Keratinocyte (primary cell): ENCODE results near the gene ZER1. TPM values are rescaled to one million over a fixed set of nuclear protein-coding genes. Genes with fewer than 3 reads are reported as not detected.

Experiments used
- DNase-seq: peaks from one replicate; pipeline ENCODE4 v3.0.0-alpha.2; 2011; ENCODE audit warnings: low read depth, missing footprints, low spot score
- FAIRE-seq: peaks from 2 replicates; lab custom pipeline; 2011; peaks lifted over from hg19 to GRCh38; lab: Jason Lieb, UNC
- H2AFZ ChIP-seq: 2 replicates; pipeline ENCODE4 v1.6.0; 2012; ENCODE audit warnings: low read length, control low read depth, inconsistent platforms; ENCODE audit not compliant: control insufficient read depth
- H3K27ac ChIP-seq: 2 replicates; pipeline ENCODE4 v1.5.1; 2011; ENCODE audit warnings: low read length; ENCODE audit not compliant: control insufficient read depth, insufficient read depth
- H3K27me3 ChIP-seq: 3 replicates; pipeline ENCODE4 v1.6.0; 2011; ENCODE audit warnings: low read length; ENCODE audit not compliant: control insufficient read depth, insufficient read depth; ENCODE audit errors: extremely low read depth
- H3K36me3 ChIP-seq, 2 experiments: 2 replicates in 1 of 2; 3 replicates in 1 of 2; pipeline ENCODE4 v1.5.1; 2011; ENCODE audit warnings: low read length in 2 of 2, mild to moderate bottlenecking in 1 of 2; ENCODE audit not compliant: control insufficient read depth in 2 of 2, insufficient read depth in 2 of 2; ENCODE audit errors: extremely low read depth in 1 of 2
- H3K4me1 ChIP-seq: 3 replicates; pipeline ENCODE4 v1.5.1; 2011; ENCODE audit warnings: low read length; ENCODE audit not compliant: control insufficient read depth, insufficient read depth; ENCODE audit errors: extremely low read depth
- H3K4me2 ChIP-seq: 3 replicates; pipeline ENCODE4 v1.6.0; 2011; ENCODE audit warnings: low read depth, low read length; ENCODE audit not compliant: control insufficient read depth, insufficient read depth; ENCODE audit errors: extremely low read depth
- H3K4me3 ChIP-seq, 3 experiments: fragments of 200-600 bp in 1 of 3; sonication (generic) in 1 of 3; 2 replicates in 2 of 3; 3 replicates in 1 of 3; pipeline ENCODE4 v1.5.1; 2011 to 2016; ENCODE audit warnings: low read length in 3 of 3, mild to moderate bottlenecking in 3 of 3, control low read depth in 2 of 3, inconsistent platforms in 1 of 3, low read depth in 1 of 3, mixed read lengths in 1 of 3, mixed run types in 1 of 3, moderate library complexity in 1 of 3; ENCODE audit not compliant: control insufficient read depth in 2 of 3, insufficient read depth in 2 of 3; ENCODE audit errors: extremely low read depth in 1 of 3
- H3K79me2 ChIP-seq: 2 replicates; pipeline ENCODE4 v1.6.0; 2012; ENCODE audit warnings: low read length; ENCODE audit not compliant: control insufficient read depth, insufficient read depth
- H3K9ac ChIP-seq: 3 replicates; pipeline ENCODE4 v1.6.0; 2011; ENCODE audit warnings: low read length; ENCODE audit not compliant: control insufficient read depth, insufficient read depth; ENCODE audit errors: extremely low read depth
- H3K9me1 ChIP-seq: 3 replicates; pipeline ENCODE4 v1.6.0; 2011; ENCODE audit warnings: low read length; ENCODE audit not compliant: control insufficient read depth, insufficient read depth; ENCODE audit errors: extremely low read depth
- H3K9me3 ChIP-seq: 2 replicates; pipeline ENCODE4 v1.5.1; 2012; ENCODE audit warnings: low read depth, low read length; ENCODE audit not compliant: control insufficient read depth
- H4K20me1 ChIP-seq: 3 replicates; pipeline ENCODE4 v1.6.0; 2011; ENCODE audit warnings: low read length; ENCODE audit not compliant: control insufficient read depth, insufficient read depth; ENCODE audit errors: extremely low read depth
- EZH2 ChIP-seq: IDR thresholded peaks from one replicate; pipeline ENCODE4 v1.6.1; 2012; ENCODE audit warnings: inconsistent platforms, mild to moderate bottlenecking, low read length, moderate library complexity
- dilution Hi-C: fragments of 300-500 bp; cut with MboI; formaldehyde crosslinking; loops from one replicate; pipeline ENCODE4 v1.7.0; 2020; ENCODE audit warnings: low sequenced_read_pairs; ENCODE audit not compliant: extremely low pct_ligation_motif_present
- polyA plus RNA-seq, 5 experiments: library from polyadenylated mRNA; depleted of rRNA in 3 of 5; stranded (reverse) in 3 of 5; stranded (forward) in 1 of 5; unstranded in 1 of 5; fragments of >200 nt; gene quantifications; 1 replicate in 1 of 5; 2 replicates in 3 of 5; 3 replicates in 1 of 5; pipeline versions ENCODE4 v1.2.1 to v1.2.3, GENCODE V29; 2011 to 2012; ENCODE audit warnings: missing spikeins in 2 of 5, low read depth in 1 of 5, low replicate concordance in 1 of 5
- TF ChIP-seq, protein P1 (sequence below), 3 experiments: IDR thresholded peaks in 1 of 3; conservative IDR thresholded peaks in 1 of 3; optimal IDR thresholded peaks in 1 of 3; 2 replicates in 2 of 3; 3 replicates in 1 of 3; pipeline versions ENCODE3 to v1.5.1; 2011; ENCODE audit warnings: low read length in 3 of 3, mild to moderate bottlenecking in 3 of 3, moderate library complexity in 2 of 3, control low read depth in 1 of 3, inconsistent platforms in 1 of 3; ENCODE audit not compliant: insufficient read depth in 2 of 3; ENCODE audit errors: extremely low read depth in 1 of 3

ZER1 gene
- polyA plus RNA-seq, 1 donor (not counting 4 experiments of a cell fraction or from before 2014, with no cell fraction given): 14.9 TPM

DNA sequence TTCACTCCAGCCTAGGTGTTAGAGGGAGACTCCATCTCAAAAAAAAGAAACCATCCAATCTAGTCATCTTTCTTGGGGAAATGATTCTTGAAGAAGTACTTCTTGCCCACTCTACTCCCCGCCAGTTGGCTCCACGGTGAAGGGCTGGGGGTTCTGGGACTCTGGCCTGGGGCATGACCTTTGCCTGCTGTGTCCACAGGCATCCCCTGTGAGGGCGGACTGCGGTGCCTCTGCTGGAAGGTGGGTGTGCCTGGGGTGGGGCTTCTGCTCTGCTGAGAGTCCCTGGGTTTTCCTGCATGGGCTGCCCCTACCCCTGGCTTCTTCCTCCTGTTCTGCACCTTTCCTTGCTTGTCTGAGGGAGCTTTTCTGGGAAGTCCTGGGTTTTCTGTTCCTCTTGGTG, 18.8 kb upstream of the ZER1 start:
- no peak overlapping the region for H3K4me3 ChIP-seq
- H3K36me3 ChIP-seq: peaks cover 16 to 21% of the 10 kb centered on the region in 2 experiments
- FAIRE-seq: no peak
- no peaks in the 10 kb centered on the region for H3K9me1 ChIP-seq
- H3K79me2 ChIP-seq: peaks cover 10% of the 10 kb centered on the region
- TF ChIP-seq EZH2: no peak
- TF ChIP-seq, protein P1, sequence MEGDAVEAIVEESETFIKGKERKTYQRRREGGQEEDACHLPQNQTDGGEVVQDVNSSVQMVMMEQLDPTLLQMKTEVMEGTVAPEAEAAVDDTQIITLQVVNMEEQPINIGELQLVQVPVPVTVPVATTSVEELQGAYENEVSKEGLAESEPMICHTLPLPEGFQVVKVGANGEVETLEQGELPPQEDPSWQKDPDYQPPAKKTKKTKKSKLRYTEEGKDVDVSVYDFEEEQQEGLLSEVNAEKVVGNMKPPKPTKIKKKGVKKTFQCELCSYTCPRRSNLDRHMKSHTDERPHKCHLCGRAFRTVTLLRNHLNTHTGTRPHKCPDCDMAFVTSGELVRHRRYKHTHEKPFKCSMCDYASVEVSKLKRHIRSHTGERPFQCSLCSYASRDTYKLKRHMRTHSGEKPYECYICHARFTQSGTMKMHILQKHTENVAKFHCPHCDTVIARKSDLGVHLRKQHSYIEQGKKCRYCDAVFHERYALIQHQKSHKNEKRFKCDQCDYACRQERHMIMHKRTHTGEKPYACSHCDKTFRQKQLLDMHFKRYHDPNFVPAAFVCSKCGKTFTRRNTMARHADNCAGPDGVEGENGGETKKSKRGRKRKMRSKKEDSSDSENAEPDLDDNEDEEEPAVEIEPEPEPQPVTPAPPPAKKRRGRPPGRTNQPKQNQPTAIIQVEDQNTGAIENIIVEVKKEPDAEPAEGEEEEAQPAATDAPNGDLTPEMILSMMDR (optimal IDR thresholded peaks at IDR 0.05 in 1 of 3, IDR thresholded peaks at IDR 0.05 in 1 of 3, conservative IDR thresholded peaks at IDR 0.05 in 1 of 3; ENCODE audit: extremely low read depth in 1 of 3, insufficient read depth in 2 of 3, low read length in 3 of 3): no peak
- dilution Hi-C loops: no loop called here
- no peaks in the 10 kb centered on the region for H3K27me3 ChIP-seq
- H2AFZ ChIP-seq: no peak overlapping the region
- H3K4me2 ChIP-seq: no peak overlapping the region
- H3K4me1 ChIP-seq: peaks cover 10% of the 10 kb centered on the region
- H3K9me3 ChIP-seq: no peaks in the 10 kb centered on the region
- H3K9ac ChIP-seq: no peak overlapping the region
- no peak for DNase-seq
- H3K27ac ChIP-seq: no peak overlapping the region
- H4K20me1 ChIP-seq: no peaks in the 10 kb centered on the region

DNA sequence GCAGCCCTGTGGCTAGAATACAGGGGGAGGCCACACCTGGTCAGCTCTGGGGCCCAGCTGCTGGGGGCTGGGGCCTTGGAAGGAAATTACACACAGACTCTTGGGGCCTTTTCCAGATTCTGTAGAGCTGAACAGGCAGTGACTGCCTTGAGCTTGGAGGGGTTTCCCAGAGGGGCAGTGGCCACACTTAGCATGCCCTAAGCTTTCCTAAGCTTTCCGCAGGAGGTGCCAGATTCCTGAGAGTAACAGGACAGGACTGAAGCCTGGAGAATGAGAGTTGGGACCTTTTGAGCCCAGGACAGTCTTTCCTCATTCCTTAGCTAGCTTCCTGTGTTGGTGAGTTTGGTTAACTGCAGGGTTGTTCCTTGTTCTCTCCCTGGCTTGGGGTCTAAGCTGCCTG, 16.7 kb upstream of the ZER1 start:
- dilution Hi-C loops: no loop called here
- Histone ChIP-seq H3K4me3 (no peak overlapping the region), H3K4me2 (peak overlapping the region; percentile 92)

More for the DNA sequence above, 16.7 kb upstream of the ZER1 start:
- Histone ChIP-seq H3K79me2 (peaks cover 10% of the 10 kb centered on the region), H2AFZ (no peak overlapping the region), H3K4me1 (peaks cover 10% of the 10 kb centered on the region), H4K20me1 (no peaks in the 10 kb centered on the region), H3K9me1 (no peaks in the 10 kb centered on the region), H3K27me3 (no peaks in the 10 kb centered on the region), H3K9me3 (no peaks in the 10 kb centered on the region), H3K9ac (peak overlapping the region; percentile 85), H3K27ac (no peak overlapping the region), H3K36me3 (peaks cover 9 to 13% of the 10 kb centered on the region in 2 experiments)
- FAIRE-seq: no peak
- TF ChIP-seq, protein P1 (optimal IDR thresholded peaks at IDR 0.05 in 1 of 3, IDR thresholded peaks at IDR 0.05 in 1 of 3, conservative IDR thresholded peaks at IDR 0.05 in 1 of 3; ENCODE audit: extremely low read depth in 1 of 3, insufficient read depth in 2 of 3, low read length in 3 of 3): no peak
- TF ChIP-seq EZH2: no peak
- DNase-seq: no peak
